HepG2 (cell line): ENCODE results near the gene NBL1. TPM values are rescaled to one million over a fixed set of nuclear protein-coding genes. Genes with fewer than 3 reads are reported as not detected.

Experiments used
- ATAC-seq: fragments of 200-7000 bp; cut with Tn5 transposase; 3 replicates; pipeline ENCODE4 v1.9.1; 2020; ENCODE audit warnings: mild to moderate bottlenecking, moderate library complexity
- BruUV-seq: library from RNA; stranded (reverse); fragments of 400-500 nt; replicated peaks from 2 replicates; lab custom pipeline; 2021; lab: Mats Ljungman, UMichigan
- CTCF ChIA-PET: fragments of 300-600 bp; formaldehyde crosslinking; extraction: SDS; loops from one replicate; lab custom pipeline; 2021; ENCODE audit warnings: low total read pairs, inconsistent platforms, low intra/inter-chr PET ratio; lab: Yijun Ruan, JAX
- POLR2A ChIA-PET: fragments of 350-600 bp; sonication (Branson Sonifier 250); formaldehyde crosslinking; loops from one replicate; lab custom pipeline; 2020; ENCODE audit warnings: antibody characterized with exemption, inconsistent platforms; lab: Yijun Ruan, JAX
- DNase-seq: peaks from one replicate; pipeline ENCODE4 v3.0.0-alpha.2; 2015; ENCODE audit warnings: low spot score
- FAIRE-seq: peaks from 3 replicates; lab custom pipeline; 2011; peaks lifted over from hg19 to GRCh38; lab: Jason Lieb, UNC
- H2AFZ ChIP-seq: one replicate; pipeline ENCODE4 v1.6.1; 2011; ENCODE audit warnings: low read length, inconsistent platforms
- H3K27ac ChIP-seq: fragments of 300-600 bp; 3 replicates; pipeline ENCODE4 v1.8.0; 2011; ENCODE audit warnings: mixed run types, mild to moderate bottlenecking, mixed read lengths, low read length, inconsistent platforms; ENCODE audit not compliant: insufficient read depth; ENCODE audit errors: extremely low read length
- H3K27me3 ChIP-seq, 2 experiments: fragments of 200-600 bp in 1 of 2; 2 replicates in 1 of 2; 3 replicates in 1 of 2; pipeline versions ENCODE4 v1.6.0 to v1.8.0; 2011; ENCODE audit warnings: low read length in 2 of 2, mild to moderate bottlenecking in 2 of 2, moderate library complexity in 2 of 2, inconsistent platforms in 1 of 2; ENCODE audit not compliant: insufficient read depth in 2 of 2, control insufficient read depth in 1 of 2
- H3K36me3 ChIP-seq, 2 experiments: fragments of 200-600 bp in 1 of 2; replicated peaks in 1 of 2; 2 replicates in 1 of 2; 3 replicates in 1 of 2; pipeline versions ENCODE4 v1.5.1 to v1.8.0; 2011; ENCODE audit warnings: low read length in 2 of 2, inconsistent platforms in 1 of 2; ENCODE audit not compliant: insufficient read depth in 2 of 2, control insufficient read depth in 1 of 2
- H3K4me1 ChIP-seq: 2 replicates; pipeline ENCODE4 v1.5.1; 2012; ENCODE audit warnings: low read length, inconsistent platforms; ENCODE audit not compliant: insufficient read depth
- H3K4me2 ChIP-seq: 2 replicates; pipeline ENCODE4 v1.6.0; 2011; ENCODE audit warnings: low read depth, low read length, inconsistent platforms
- H3K4me3 ChIP-seq, 3 experiments: fragments of 200-600 bp in 1 of 3; sonication (generic), shearing (Covaris generic) in 1 of 3; replicated peaks in 1 of 3; 2 replicates each; pipeline ENCODE4 v1.5.1; 2011 to 2016; ENCODE audit warnings: low read length in 3 of 3, inconsistent platforms in 2 of 3, low read depth in 2 of 3, mild to moderate bottlenecking in 2 of 3, control low read depth in 1 of 3, mixed read lengths in 1 of 3; ENCODE audit not compliant: insufficient read depth in 1 of 3
- H3K79me2 ChIP-seq: one replicate; pipeline ENCODE4 v1.6.1; 2011; ENCODE audit warnings: low read length, inconsistent platforms; ENCODE audit not compliant: insufficient read depth
- H3K9ac ChIP-seq: 2 replicates; pipeline ENCODE4 v1.6.0; 2011; ENCODE audit warnings: mild to moderate bottlenecking, low read depth, low read length, inconsistent platforms; ENCODE audit not compliant: insufficient read depth
- H3K9me3 ChIP-seq: 2 replicates; pipeline ENCODE4 v1.5.1; 2012; ENCODE audit warnings: mild to moderate bottlenecking, low read length
- H4K20me1 ChIP-seq: 2 replicates; pipeline ENCODE4 v1.6.0; 2011; ENCODE audit warnings: inconsistent platforms, mild to moderate bottlenecking, low read length, moderate library complexity; ENCODE audit not compliant: insufficient read depth
- ATF1 ChIP-seq: IDR thresholded peaks from 2 replicates; pipeline ENCODE4 v1.6.1; 2016; ENCODE audit warnings: mild to moderate bottlenecking, control low read depth
- GABPA ChIP-seq, 2 experiments: IDR thresholded peaks; 2 replicates each; pipeline ENCODE4 v1.6.1; 2011 to 2016; ENCODE audit warnings: low read depth in 2 of 2, low read length in 1 of 2, missing biosample characterization in 1 of 2, missing genetic modification characterization in 1 of 2
- GPN1 ChIP-seq: sonication (generic); formaldehyde crosslinking; IDR thresholded peaks from 2 replicates; pipeline ENCODE4 v1.5.1; 2020; ENCODE audit warnings: missing genetic modification reagents, borderline replicate concordance
- KDM1A ChIP-seq: IDR thresholded peaks from 2 replicates; pipeline ENCODE4 v1.6.1; 2016; ENCODE audit warnings: missing compliant biosample characterization
- ZBTB8A ChIP-seq: sonication (generic); formaldehyde crosslinking; IDR thresholded peaks from 2 replicates; pipeline ENCODE4 v1.4.0; 2020; ENCODE audit warnings: mild to moderate bottlenecking, low read depth, missing genetic modification reagents, borderline replicate concordance
- ZNF18 ChIP-seq: sonication (generic); formaldehyde crosslinking; IDR thresholded peaks from 2 replicates; pipeline ENCODE4 v1.8.0; 2022; ENCODE audit warnings: mild to moderate bottlenecking, missing genetic modification reagents; ENCODE audit not compliant: insufficient replicate concordance
- ZNF282 ChIP-seq: fragments of 450-650 bp; IDR thresholded peaks from 2 replicates; pipeline ENCODE4 v1.6.1; 2018; ENCODE audit not compliant: partially characterized antibody
- ZNF451 ChIP-seq: sonication (generic); formaldehyde crosslinking; IDR thresholded peaks from 2 replicates; pipeline ENCODE4 v1.5.0; 2020; ENCODE audit warnings: mild to moderate bottlenecking, missing genetic modification reagents
- ZNF468 ChIP-seq: sonication (generic); formaldehyde crosslinking; IDR thresholded peaks from 2 replicates; pipeline ENCODE4 v1.8.0; 2022; ENCODE audit warnings: mild to moderate bottlenecking, moderate library complexity, missing genetic modification reagents
- WGBS: methylation state at CpG from one replicate; pipeline ENCODE4 v1.1.6; 2017; ENCODE audit warnings: low lambda C conversion rate; 5-methylcytosine and 5-hydroxymethylcytosine counted together
- in situ Hi-C: cut with HindIII; loops from 2 replicates; pipeline ENCODE4 v1.10.0; 2017; ENCODE audit warnings: low pct_unique_long_range_greater_than_20kb; ENCODE audit not compliant: extremely low pct_ligation_motif_present
- intact Hi-C: fragments of 100-400 bp; cut with micrococcal nuclease; formaldehyde crosslinking; loops from one replicate; pipeline ENCODE4 v1.10.0; 2022; ENCODE audit not compliant: unreplicated experiment
- polyA plus RNA-seq, 8 experiments: library from polyadenylated mRNA; depleted of rRNA in 3 of 8; stranded (reverse) in 7 of 8; unstranded in 1 of 8; fragments of >200 nt; fragmentation: Illumina TruSeq in 4 of 8; extraction: Trizol in 4 of 8; gene quantifications; 2 replicates each; pipeline versions ENCODE4 v1.2.1 to v1.2.3, GENCODE V29; 2011 to 2016; ENCODE audit warnings: low read depth in 4 of 8, missing spikeins in 1 of 8, mixed read lengths in 1 of 8; ENCODE audit not compliant: insufficient read depth in 1 of 8
- total RNA-seq, 5 experiments: library from RNA; depleted of rRNA; stranded (reverse); fragments of >200 nt; fragmentation: Illumina TruSeq; extraction: Trizol; gene quantifications; 2 replicates each; pipeline ENCODE4 v1.2.3, GENCODE V29; 2016; ENCODE audit warnings: low read depth in 1 of 5

Gene NBL1
- total and polyA plus RNA-seq, 2 of the 13 experiments (the other 11 are each of a cell fraction or from before 2014, with no cell fraction given): 2.7 to 13.8 TPM

- TF ChIP-seq ZNF282 (no peak), GABPA (IDR thresholded peaks at IDR 0.05; ENCODE audit: low read depth, low read length) (no peak), GABPA (CRISPR knock-in tag; IDR thresholded peaks at IDR 0.05; ENCODE audit: low read depth) (no peak), ZBTB8A (CRISPR knock-in tag) (no peak)
Observed at GRCh38 chr1:19610282-19610981, 33.7 kb upstream of the NBL1 start (continued).

- Histone ChIP-seq H3K9ac (no peak overlapping the region), H3K4me3 (no peak overlapping the region), H3K4me1 (peaks cover 43% of the 10 kb centered on the region), H3K79me2 (peaks cover 18% of the 10 kb centered on the region), H3K9me3 (no peaks in the 10 kb centered on the region), H3K36me3 (peaks cover 0 to 3% of the 10 kb centered on the region in 2 experiments; a peak in 1 of 5 replicates), H3K4me2 (no peak overlapping the region), H2AFZ (no peak overlapping the region), H3K27me3 (no peaks in the 10 kb centered on the region), H4K20me1 (no peaks in the 10 kb centered on the region), H3K27ac (no peak overlapping the region)
- 94% methylated on average over 3 of the region's 5 CpGs for WGBS
- in situ Hi-C loops: no loop called here
- FAIRE-seq (no peak), ATAC-seq (no peak), DNase-seq (no peak)
- TF ChIP-seq KDM1A (CRISPR knock-in tag): no peak
- no peak for TF ChIP-seq ZNF451 (CRISPR knock-in tag)
- TF ChIP-seq ATF1: no peak
- TF ChIP-seq ZNF468: no peak
- TF ChIP-seq GPN1 (CRISPR knock-in tag): no peak
- no peak for TF ChIP-seq ZNF18
- intact Hi-C loops: no loop called here
- CTCF ChIA-PET: no interaction called here
- BruUV-seq: no TSS peak
- POLR2A ChIA-PET: no interaction called here
Observed at GRCh38 chr1:19612530-19612929, 31.6 kb upstream of the NBL1 start.
